ENCODE results near the gene GPANK1. TPM values are rescaled to one million over a fixed set of nuclear protein-coding genes. Genes with fewer than 3 reads are reported as not detected.
A peak's percentile ranks its signal among the peaks of the same experiment; 100 is the strongest.

The GPANK1 gene
- total and polyA plus RNA-seq, 9 of the 15 experiments (the other 6 are each of a cell fraction or from before 2014, with no cell fraction given) = 32.2 to 111 (median 46.3) TPM

DNA sequence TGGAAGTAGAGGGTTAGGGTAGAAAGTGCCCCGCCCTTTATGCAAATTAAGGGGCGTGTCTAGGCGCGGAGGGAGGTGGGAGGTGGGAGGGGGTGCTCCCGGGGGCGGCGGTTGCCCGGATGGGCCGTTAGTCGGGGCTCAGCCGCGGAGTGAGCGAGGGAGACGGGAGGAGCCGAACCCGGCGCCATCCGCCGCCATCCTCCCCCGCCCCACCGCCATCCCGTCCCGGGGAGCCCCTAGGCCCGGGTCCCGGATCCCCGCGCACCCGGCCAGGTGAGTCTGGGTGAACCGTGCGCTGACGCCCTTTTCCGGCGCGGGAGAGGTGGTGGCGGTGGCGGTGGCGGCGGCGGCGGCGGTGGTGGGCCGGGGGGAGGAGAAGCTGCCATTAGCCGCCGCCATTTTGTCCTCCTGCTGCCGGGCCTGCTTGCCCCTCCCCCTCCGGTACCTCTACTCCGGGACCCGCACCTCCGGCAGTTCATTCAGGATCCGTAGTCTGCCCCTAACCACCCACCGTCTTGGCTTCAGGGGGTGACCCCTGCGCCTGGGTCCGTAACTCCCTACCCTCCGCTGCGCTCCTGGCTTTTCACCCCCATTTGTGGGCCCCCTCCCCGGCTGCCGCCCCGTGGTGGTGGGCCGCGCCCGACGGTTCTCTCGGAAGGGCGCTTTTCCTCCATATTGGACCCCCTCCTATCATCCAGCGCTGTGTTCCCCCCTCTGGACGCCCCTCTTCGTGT lies 44.0 kb downstream of the GPANK1 start, which contains the start of gene PRRC2A (continued):
- TF ChIP-seq ZNF311 (CRISPR knock-in tag; IDR thresholded peaks at IDR 0.05) (no peak), OTX1 (CRISPR knock-in tag; IDR thresholded peaks at IDR 0.05) (peak; percentile 51; the same call in 1 of the 2 replicates), CBFA2T2 (conservative IDR thresholded peaks at IDR 0.05) (no peak), SRSF9 (IDR thresholded peaks at IDR 0.05; ENCODE audit: borderline replicate concordance, low read depth, low read length) (no peak), ZNF224 (CRISPR knock-in tag; IDR thresholded peaks at IDR 0.05) (no peak), ATF7 (IDR thresholded peaks at IDR 0.05) (no peak), ZNF197 (CRISPR knock-in tag; IDR thresholded peaks at IDR 0.05; ENCODE audit: low read depth) (peak; percentile 70; the same call in 1 of the 2 replicates), FOXM1 (IDR thresholded peaks at IDR 0.05; ENCODE audit: low read depth) (no peak), FOXM1 (CRISPR knock-in tag; IDR thresholded peaks at IDR 0.05; ENCODE audit: low read depth) (no peak), RFX1 (IDR thresholded peaks at IDR 0.05) (no peak), SREBF1 (IDR thresholded peaks at IDR 0.05; ENCODE audit: borderline replicate concordance, low read depth, low read length) (no peak), ZNF23 (CRISPR knock-in tag; IDR thresholded peaks at IDR 0.05) (no peak), SP2 (IDR thresholded peaks at IDR 0.05; ENCODE audit: extremely low read depth, low read depth, low read length, poor library complexity, severe bottlenecking) (no peak), DNMT1 (IDR thresholded peaks at IDR 0.05) (0 out of 2 replicates have a peak, but pooled peaks have one; percentile 52), MEIS2 (IDR thresholded peaks at IDR 0.05; ENCODE audit: partially characterized antibody) (no peak), ZNF830 (CRISPR knock-in tag; IDR thresholded peaks at IDR 0.05) (peak; percentile 76; the same call in 1 of the 2 replicates)
- TF ChIP-seq, protein P1, sequence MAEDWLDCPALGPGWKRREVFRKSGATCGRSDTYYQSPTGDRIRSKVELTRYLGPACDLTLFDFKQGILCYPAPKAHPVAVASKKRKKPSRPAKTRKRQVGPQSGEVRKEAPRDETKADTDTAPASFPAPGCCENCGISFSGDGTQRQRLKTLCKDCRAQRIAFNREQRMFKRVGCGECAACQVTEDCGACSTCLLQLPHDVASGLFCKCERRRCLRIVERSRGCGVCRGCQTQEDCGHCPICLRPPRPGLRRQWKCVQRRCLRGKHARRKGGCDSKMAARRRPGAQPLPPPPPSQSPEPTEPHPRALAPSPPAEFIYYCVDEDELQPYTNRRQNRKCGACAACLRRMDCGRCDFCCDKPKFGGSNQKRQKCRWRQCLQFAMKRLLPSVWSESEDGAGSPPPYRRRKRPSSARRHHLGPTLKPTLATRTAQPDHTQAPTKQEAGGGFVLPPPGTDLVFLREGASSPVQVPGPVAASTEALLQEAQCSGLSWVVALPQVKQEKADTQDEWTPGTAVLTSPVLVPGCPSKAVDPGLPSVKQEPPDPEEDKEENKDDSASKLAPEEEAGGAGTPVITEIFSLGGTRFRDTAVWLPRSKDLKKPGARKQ (CRISPR knock-in tag; IDR thresholded peaks at IDR 0.05) = no peak
- TF ChIP-seq, protein P2, sequence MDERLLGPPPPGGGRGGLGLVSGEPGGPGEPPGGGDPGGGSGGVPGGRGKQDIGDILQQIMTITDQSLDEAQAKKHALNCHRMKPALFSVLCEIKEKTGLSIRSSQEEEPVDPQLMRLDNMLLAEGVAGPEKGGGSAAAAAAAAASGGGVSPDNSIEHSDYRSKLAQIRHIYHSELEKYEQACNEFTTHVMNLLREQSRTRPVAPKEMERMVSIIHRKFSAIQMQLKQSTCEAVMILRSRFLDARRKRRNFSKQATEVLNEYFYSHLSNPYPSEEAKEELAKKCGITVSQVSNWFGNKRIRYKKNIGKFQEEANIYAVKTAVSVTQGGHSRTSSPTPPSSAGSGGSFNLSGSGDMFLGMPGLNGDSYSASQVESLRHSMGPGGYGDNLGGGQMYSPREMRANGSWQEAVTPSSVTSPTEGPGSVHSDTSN (CRISPR knock-in tag; IDR thresholded peaks at IDR 0.05; ENCODE audit: low read depth) = no peak
- TF ChIP-seq, protein P2 (tag; conservative IDR thresholded peaks at IDR 0.05; ENCODE audit: low read depth) = no peak
- TF ChIP-seq, protein P3, sequence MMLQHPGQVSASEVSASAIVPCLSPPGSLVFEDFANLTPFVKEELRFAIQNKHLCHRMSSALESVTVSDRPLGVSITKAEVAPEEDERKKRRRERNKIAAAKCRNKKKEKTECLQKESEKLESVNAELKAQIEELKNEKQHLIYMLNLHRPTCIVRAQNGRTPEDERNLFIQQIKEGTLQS (IDR thresholded peaks at IDR 0.05) = no peak
- TF ChIP-seq, protein P3 (CRISPR knock-in tag; conservative IDR thresholded peaks at IDR 0.05) = no peak
- TF ChIP-seq, protein P4, sequence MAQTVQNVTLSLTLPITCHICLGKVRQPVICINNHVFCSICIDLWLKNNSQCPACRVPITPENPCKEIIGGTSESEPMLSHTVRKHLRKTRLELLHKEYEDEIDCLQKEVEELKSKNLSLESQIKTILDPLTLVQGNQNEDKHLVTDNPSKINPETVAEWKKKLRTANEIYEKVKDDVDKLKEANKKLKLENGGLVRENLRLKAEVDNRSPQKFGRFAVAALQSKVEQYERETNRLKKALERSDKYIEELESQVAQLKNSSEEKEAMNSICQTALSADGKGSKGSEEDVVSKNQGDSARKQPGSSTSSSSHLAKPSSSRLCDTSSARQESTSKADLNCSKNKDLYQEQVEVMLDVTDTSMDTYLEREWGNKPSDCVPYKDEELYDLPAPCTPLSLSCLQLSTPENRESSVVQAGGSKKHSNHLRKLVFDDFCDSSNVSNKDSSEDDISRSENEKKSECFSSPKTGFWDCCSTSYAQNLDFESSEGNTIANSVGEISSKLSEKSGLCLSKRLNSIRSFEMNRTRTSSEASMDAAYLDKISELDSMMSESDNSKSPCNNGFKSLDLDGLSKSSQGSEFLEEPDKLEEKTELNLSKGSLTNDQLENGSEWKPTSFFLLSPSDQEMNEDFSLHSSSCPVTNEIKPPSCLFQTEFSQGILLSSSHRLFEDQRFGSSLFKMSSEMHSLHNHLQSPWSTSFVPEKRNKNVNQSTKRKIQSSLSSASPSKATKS (CRISPR knock-in tag; IDR thresholded peaks at IDR 0.05) = no peak
